ENCODE measurements around the gene CASQ1.

Gene CASQ1

GRCh38 chr1:160219062-160219929 is 28.9 kb downstream of the CASQ1 start:
- CTCF ChIA-PET = interaction anchor here (0.8 to 3.6 kb wide), 10 partner anchors 22 to 132 kb away, joined by 3 to 30 read pairs (median 4); no protein-coding TSS in a partner anchor
- no peak for TF ChIP-seq FOXM1 (IDR thresholded peaks at IDR 0.05; ENCODE audit: borderline replicate concordance)
- no peak for TF ChIP-seq ZNF384 (IDR thresholded peaks at IDR 0.05)
- no peak for TF ChIP-seq ARNT (IDR thresholded peaks at IDR 0.05)
- no peak for TF ChIP-seq BHLHE40 (IDR thresholded peaks at IDR 0.05; ENCODE audit: borderline replicate concordance)
- DNase-seq (ENCODE audit: extremely low spot score) = peak; percentile 57
- POLR2A ChIA-PET = interaction anchor here (0.9 to 1.0 kb wide), 2 partner anchors 14 to 41 kb away, joined by 3 read pairs; partner anchors contain the start of gene PEA15

DNA sequence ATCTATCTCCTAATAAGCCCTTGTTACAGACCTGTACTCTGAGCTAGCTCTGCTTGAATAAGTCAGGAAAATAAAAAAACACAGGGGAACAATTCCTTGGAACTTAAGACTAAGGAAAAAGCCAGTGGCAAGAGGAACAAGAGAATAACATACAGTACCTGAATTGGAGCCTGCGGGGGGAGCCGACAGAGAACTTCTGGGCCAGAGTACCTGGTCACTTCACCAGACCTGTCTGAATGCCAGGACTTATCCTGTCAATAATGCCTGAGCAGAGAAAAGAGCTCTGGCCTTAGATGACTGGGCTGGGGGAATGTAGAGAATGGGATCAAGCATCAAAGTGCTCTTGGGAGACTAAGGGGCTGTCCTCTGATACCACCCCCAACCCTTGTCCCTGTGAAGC is 29.9 kb downstream of the CASQ1 start:
- no peak for TF ChIP-seq ELF4 (IDR thresholded peaks at IDR 0.05)
- no peak for TF ChIP-seq TARDBP (IDR thresholded peaks at IDR 0.05)
- TF ChIP-seq FOXK2 (IDR thresholded peaks at IDR 0.05) = no peak
- no peak for TF ChIP-seq FOXM1 (IDR thresholded peaks at IDR 0.05; ENCODE audit: borderline replicate concordance)
- no peak for TF ChIP-seq SUZ12 (IDR thresholded peaks at IDR 0.05)
- no peak for TF ChIP-seq ARNT (IDR thresholded peaks at IDR 0.05)
- TF ChIP-seq LEF1 (IDR thresholded peaks at IDR 0.05; ENCODE audit: borderline replicate concordance) = no peak
- no peak for TF ChIP-seq L3MBTL2 (conservative IDR thresholded peaks at IDR 0.05)
- TF ChIP-seq, protein P1, sequence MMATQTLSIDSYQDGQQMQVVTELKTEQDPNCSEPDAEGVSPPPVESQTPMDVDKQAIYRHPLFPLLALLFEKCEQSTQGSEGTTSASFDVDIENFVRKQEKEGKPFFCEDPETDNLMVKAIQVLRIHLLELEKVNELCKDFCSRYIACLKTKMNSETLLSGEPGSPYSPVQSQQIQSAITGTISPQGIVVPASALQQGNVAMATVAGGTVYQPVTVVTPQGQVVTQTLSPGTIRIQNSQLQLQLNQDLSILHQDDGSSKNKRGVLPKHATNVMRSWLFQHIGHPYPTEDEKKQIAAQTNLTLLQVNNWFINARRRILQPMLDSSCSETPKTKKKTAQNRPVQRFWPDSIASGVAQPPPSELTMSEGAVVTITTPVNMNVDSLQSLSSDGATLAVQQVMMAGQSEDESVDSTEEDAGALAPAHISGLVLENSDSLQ (IDR thresholded peaks at IDR 0.05) = no peak
- TF ChIP-seq FOXA1 (IDR thresholded peaks at IDR 0.05) = no peak
- no peak for TF ChIP-seq SP1 (IDR thresholded peaks at IDR 0.05)
- TF ChIP-seq NFRKB (IDR thresholded peaks at IDR 0.05) = no peak
- no peak for TF ChIP-seq HDGF (IDR thresholded peaks at IDR 0.05; ENCODE audit: borderline replicate concordance)
- TF ChIP-seq BHLHE40 (IDR thresholded peaks at IDR 0.05; ENCODE audit: borderline replicate concordance) = no peak
- no peak for TF ChIP-seq CTBP1 (IDR thresholded peaks at IDR 0.05; ENCODE audit: borderline replicate concordance)
- ChIA-PET CTCF (interaction anchor here (0.8 to 3.6 kb wide), 8 partner anchors 21 to 133 kb away, joined by 3 to 30 read pairs (median 4); no protein-coding TSS in a partner anchor), POLR2A (interaction anchor here (1.0 kb wide), 1 partner anchor 40 kb away, joined by 3 read pairs; no protein-coding TSS in a partner anchor)
- DNase-seq (ENCODE audit: extremely low spot score) = no peak

- POLR2A ChIA-PET = no interaction called here
- CTCF ChIA-PET = interaction anchor here (3.6 kb wide), 1 partner anchor 29 kb away, joined by 30 read pairs; no protein-coding TSS in a partner anchor
- DNase-seq (ENCODE audit: extremely low spot score) = no peak
- TF ChIP-seq L3MBTL2 (conservative IDR thresholded peaks at IDR 0.05) (no peak), HDGF (IDR thresholded peaks at IDR 0.05; ENCODE audit: borderline replicate concordance) (no peak), SP1 (IDR thresholded peaks at IDR 0.05) (no peak), SUZ12 (IDR thresholded peaks at IDR 0.05) (no peak), TARDBP (IDR thresholded peaks at IDR 0.05) (no peak), CTBP1 (IDR thresholded peaks at IDR 0.05; ENCODE audit: borderline replicate concordance) (no peak), FOXA1 (IDR thresholded peaks at IDR 0.05) (no peak), ELF4 (IDR thresholded peaks at IDR 0.05) (no peak)
- TF ChIP-seq, protein P1 (IDR thresholded peaks at IDR 0.05) = no peak
Measured at GRCh38 chr1:160221089-160221488, 30.7 kb downstream of the CASQ1 start.

- CTCF ChIA-PET = no interaction called here
- DNase-seq (ENCODE audit: extremely low spot score) = no peak
- POLR2A ChIA-PET = no interaction called here
- TF ChIP-seq ELF4 (IDR thresholded peaks at IDR 0.05) (no peak), BHLHE40 (IDR thresholded peaks at IDR 0.05; ENCODE audit: borderline replicate concordance) (no peak), ZNF384 (IDR thresholded peaks at IDR 0.05) (no peak), TARDBP (IDR thresholded peaks at IDR 0.05) (no peak), SUZ12 (IDR thresholded peaks at IDR 0.05) (no peak), FOXM1 (IDR thresholded peaks at IDR 0.05; ENCODE audit: borderline replicate concordance) (no peak), L3MBTL2 (conservative IDR thresholded peaks at IDR 0.05) (no peak), ARNT (IDR thresholded peaks at IDR 0.05) (no peak), CTBP1 (IDR thresholded peaks at IDR 0.05; ENCODE audit: borderline replicate concordance) (no peak), NFRKB (IDR thresholded peaks at IDR 0.05) (no peak), SP1 (IDR thresholded peaks at IDR 0.05) (no peak), FOXK2 (IDR thresholded peaks at IDR 0.05) (no peak), FOXA1 (IDR thresholded peaks at IDR 0.05) (no peak), LEF1 (IDR thresholded peaks at IDR 0.05; ENCODE audit: borderline replicate concordance) (no peak), HDGF (IDR thresholded peaks at IDR 0.05; ENCODE audit: borderline replicate concordance) (no peak)
- TF ChIP-seq, protein P1 (IDR thresholded peaks at IDR 0.05) = no peak
Measured at GRCh38 chr1:160222546-160222945, 32.2 kb downstream of the CASQ1 start.

- ChIA-PET CTCF (interaction anchor here (1.1 kb wide), 1 partner anchor 123 kb away, joined by 3 read pairs; no protein-coding TSS in a partner anchor), POLR2A (no interaction called here)
- TF ChIP-seq LEF1 (IDR thresholded peaks at IDR 0.05; ENCODE audit: borderline replicate concordance) (no peak), FOXK2 (IDR thresholded peaks at IDR 0.05) (no peak), ARNT (IDR thresholded peaks at IDR 0.05) (no peak)
- no peak for DNase-seq (ENCODE audit: extremely low spot score)
Measured at GRCh38 chr1:160224606-160225005, 34.2 kb downstream of the CASQ1 start.

GRCh38 chr1:160225345-160225744 is 35.0 kb downstream of the CASQ1 start:
- DNase-seq (ENCODE audit: extremely low spot score) = no peak
- POLR2A ChIA-PET = no interaction called here
- CTCF ChIA-PET = interaction anchor here (1.1 kb wide), 1 partner anchor 124 kb away, joined by 3 read pairs; no protein-coding TSS in a partner anchor
- TF ChIP-seq SP1 (IDR thresholded peaks at IDR 0.05) (no peak), CTBP1 (IDR thresholded peaks at IDR 0.05; ENCODE audit: borderline replicate concordance) (no peak), NFRKB (IDR thresholded peaks at IDR 0.05) (no peak), L3MBTL2 (conservative IDR thresholded peaks at IDR 0.05) (no peak), HDGF (IDR thresholded peaks at IDR 0.05; ENCODE audit: borderline replicate concordance) (no peak), ARNT (IDR thresholded peaks at IDR 0.05) (no peak), SUZ12 (IDR thresholded peaks at IDR 0.05) (no peak), FOXK2 (IDR thresholded peaks at IDR 0.05) (no peak), BHLHE40 (IDR thresholded peaks at IDR 0.05; ENCODE audit: borderline replicate concordance) (no peak), TARDBP (IDR thresholded peaks at IDR 0.05) (no peak), FOXA1 (IDR thresholded peaks at IDR 0.05) (no peak), ZNF384 (IDR thresholded peaks at IDR 0.05) (no peak), ELF4 (IDR thresholded peaks at IDR 0.05) (no peak), LEF1 (IDR thresholded peaks at IDR 0.05; ENCODE audit: borderline replicate concordance) (no peak), FOXM1 (IDR thresholded peaks at IDR 0.05; ENCODE audit: borderline replicate concordance) (no peak)
- TF ChIP-seq, protein P1 (IDR thresholded peaks at IDR 0.05) = no peak

Data from HEK293T (cell line).